A172 (cell line): ENCODE measurements around the gene OSGIN1. TPM values are rescaled to one million over a fixed set of nuclear protein-coding genes. Genes with fewer than 3 reads are reported as not detected.

Experiments used
- DNase-seq: peaks from one replicate; pipeline ENCODE4 v3.0.0-alpha.2; 2015; ENCODE audit warnings: low spot score
- total RNA-seq: library from RNA; depleted of rRNA; stranded (reverse); fragments of >200 nt; shearing (Covaris generic); gene quantifications from 2 replicates; pipeline ENCODE4 v1.2.3, GENCODE V29; 2014; rRNA removed

OSGIN1 gene
- total RNA-seq, 1 experiment from 2014 or later = 10.6 TPM

DNA sequence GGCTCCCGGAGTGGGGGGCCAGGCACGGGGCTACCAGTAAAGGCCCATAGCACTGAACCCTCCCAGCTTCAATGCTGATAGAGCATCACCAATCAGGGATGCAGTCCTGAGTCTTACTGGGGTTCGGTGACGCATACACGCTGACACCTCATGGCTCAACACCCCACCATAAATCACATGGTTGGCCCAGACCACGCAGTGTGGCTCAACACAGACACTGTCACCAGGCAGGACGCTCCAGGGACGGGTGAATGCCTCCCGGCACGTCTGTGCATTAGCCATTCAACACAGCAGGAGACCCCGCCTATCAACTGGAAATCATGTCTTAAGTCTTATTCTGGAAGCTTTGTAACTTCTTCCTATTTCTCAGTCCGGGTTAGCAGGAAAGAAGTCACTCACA lies 50.0 kb downstream of the OSGIN1 start:
- no peak for DNase-seq

DNA sequence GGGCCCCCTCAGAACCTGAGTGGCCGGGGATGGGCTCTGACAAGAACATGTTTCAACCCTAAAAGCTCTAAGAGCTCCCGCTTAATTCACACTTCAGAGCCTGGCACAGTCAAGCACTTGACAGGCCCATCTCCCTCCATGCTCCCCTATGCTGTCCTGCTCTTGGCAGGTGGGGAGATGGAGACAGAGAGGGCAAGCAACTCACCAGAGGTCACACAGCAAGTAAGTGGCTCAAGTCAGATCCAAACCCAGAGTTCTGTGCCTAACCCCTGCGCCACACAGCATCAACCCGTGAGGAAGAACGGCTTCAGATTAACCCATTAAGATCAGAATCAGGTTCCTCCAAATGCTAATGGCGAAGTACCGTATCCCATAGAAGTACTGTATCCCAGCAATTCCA lies 51.4 kb downstream of the OSGIN1 start:
- DNase-seq = no peak

DNA sequence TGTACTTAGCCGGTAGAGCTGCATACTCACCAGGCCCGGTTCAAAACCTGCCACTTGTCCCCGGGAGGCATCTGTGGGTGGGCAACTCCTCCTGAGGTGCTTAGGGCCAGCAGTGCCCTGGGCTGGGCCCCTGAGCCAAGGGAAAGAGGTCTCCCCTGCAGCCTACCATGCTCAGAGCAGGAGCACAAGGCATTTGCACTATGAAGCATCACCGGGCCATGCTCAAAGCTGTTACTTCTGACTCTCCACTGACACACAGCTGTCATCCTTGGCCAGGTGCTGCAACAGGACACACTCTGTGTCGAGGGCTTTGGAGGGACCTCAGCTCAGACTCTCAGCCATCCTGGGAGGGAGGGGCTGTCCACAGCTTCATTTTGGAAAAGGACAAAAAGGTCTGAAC lies 52.4 kb downstream of the OSGIN1 start:
- DNase-seq = no peak

DNA sequence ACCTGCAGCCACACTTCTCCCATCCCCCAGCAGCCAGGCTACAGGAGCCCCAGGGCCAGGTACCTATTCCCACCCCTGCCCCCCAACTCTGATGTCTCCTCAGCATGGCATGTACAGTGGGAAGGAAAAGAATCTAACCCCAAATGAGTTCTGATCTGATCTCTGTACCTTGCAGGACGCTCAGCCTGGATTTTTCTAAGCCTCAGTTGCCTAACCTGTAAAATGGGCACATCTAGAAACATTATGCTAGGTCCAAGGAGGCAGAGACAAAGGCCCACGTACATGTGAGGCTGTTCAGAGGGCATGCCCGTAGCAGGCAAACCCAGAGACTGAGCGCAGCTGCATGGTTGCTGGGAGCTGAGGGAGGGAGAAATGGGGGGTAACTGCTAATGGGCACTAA lies 54.5 kb downstream of the OSGIN1 start:
- no peak for DNase-seq

DNA sequence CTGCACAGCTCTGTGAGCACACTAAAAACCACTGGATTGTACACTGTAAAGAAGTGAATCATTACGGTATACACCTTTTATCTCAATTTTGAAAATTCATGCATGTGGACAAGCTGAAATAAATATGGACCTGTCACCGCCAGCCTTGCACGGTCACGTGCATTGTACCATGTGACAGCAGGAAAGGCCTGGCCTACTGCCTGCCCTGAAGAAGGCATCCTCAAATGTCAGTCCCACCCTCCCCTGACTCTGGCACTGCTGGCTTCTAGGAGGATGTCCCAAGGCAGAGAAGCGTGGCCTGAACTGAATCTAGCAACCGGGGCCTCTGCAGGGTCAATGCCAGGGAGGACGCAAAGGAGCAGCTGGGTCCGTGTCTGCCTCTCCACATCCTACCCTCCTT lies 54.9 kb downstream of the OSGIN1 start:
- DNase-seq = no peak

DNA sequence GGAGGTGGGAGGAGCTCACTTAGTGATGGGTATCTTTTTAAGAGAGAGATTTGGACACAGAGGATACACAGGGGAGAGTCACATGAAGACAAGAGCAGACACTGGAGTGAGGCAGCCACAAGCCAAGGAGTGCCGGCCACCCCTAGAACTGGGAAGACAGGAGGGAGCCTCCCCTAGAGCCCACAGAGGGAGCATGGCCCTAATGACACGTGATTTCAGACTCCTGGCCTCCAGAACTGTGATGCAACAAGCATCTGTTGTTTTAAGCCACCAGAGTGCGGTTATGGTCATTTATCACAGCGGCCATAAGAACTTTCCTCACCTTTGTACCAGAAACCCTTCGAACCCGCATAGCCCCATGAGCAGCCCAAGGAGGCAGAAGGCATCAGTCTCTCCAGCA lies 56.2 kb downstream of the OSGIN1 start:
- no peak for DNase-seq

DNA sequence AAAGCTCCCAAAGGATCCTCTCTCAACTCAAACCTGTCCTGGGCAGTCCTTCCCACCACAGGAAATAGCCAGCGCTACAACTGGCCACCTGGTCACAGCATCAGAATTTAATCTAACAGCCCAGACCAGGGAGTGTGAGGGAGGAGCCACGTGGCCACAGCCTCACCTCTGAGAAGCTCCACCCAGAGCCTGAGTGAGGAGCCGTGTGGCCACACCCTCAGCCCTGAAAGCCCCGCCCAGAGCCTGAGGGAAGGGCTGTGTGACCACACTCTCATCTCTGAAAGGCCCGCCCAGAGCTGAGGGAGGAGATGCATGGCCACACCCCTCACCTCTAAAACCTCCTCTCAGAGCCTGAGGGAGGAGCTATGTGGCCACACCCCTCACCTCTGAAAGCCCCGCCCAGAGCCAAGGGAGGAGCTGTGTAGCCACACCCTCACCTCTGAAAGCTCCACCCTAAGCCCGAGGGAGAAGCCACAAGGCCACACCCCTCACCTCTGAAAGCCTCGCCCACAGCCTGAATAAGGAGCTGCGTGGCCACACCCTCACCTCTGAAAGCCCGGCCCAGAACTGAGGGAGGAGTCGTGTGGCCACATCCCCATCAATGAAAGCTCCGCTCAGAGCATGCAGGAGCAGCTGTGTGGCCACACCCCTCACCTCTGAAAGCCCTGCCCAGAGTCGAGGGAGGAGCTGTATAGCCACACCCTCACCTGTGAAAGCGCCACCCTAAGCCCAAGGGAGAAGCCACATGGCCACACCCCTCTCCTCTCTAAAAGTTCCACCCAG lies 60.9 kb downstream of the OSGIN1 start:
- DNase-seq = peak; percentile 97

DNA sequence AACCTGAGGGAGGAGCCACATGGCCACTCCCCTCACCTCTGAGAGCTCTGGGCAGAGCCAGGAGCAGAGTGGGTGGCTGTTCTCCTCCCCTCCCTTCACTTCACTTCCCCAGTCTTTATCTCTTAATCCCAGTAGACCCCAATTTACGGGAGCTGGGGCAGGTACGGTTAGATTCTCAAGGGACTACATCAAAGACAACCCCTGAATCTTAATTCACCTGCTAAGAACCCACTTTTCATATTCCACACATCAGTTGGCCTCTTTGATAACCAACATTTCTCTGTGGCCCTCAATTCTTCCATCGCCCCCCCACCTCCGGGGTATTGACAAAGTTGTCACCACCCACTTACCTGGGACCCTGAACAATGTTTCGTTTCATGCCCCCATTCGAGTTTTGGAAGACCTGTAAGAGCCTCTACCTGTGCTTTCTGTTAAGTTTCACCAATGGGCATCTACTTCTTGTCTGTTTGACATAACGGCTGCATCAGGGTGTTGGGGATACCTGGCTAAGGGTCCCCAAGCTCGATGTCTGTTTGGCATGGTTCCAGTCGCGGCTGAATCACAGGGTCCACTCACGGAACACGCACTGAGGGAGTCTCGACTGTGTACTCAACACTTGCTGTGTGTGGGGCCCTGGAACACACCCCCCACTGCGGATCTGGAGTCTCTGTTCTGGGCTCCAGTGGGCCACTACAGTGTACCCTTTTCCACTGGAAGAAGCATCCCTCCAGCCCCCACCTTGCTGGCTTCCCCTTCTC lies 61.7 kb downstream of the OSGIN1 start:
- DNase-seq = no peak

DNA sequence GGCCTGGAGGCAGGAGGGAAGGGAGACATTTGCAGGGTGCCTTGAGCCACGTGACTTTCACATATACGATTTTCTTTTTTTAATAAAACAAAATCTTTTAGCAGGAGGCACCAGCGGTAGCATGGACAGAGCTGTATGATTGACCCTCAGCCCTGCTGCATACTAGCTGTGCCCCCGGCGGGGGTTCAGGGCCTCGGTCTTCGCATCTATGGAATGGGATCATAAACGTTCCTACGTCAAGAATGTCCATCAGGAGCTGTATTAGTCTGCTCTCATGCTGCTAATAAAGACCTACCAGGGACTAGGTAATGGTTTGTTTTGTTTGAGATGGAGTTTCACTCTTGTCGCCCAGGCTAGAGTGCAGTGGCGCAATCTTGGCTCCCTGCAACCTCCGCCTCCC lies 62.4 kb downstream of the OSGIN1 start:
- no peak for DNase-seq

Other genes with a start within 250 kb of the OSGIN1 start
- gene HSBP1, start 145.3 kb upstream of the OSGIN1 start, total RNA-seq = 36.6 and 40.9 TPM in 2 replicates
- gene MLYCD, start 54.1 kb upstream of the OSGIN1 start, total RNA-seq = 3.1 and 4.1 TPM in 2 replicates
- 2.2 and 8.5 TPM in 2 replicates for gene NECAB2, start 15.0 kb downstream of the OSGIN1 start, total RNA-seq
- gene SLC38A8, start 89.6 kb downstream of the OSGIN1 start, total RNA-seq = not detected in 2 replicates
- 74.5 and 86.0 TPM in 2 replicates for gene MBTPS1, start 163.7 kb downstream of the OSGIN1 start, total RNA-seq
- 45.8 and 56.5 TPM in 2 replicates for gene HSDL1, start 191.9 kb downstream of the OSGIN1 start, total RNA-seq
- gene DNAAF1, start 192.1 kb downstream of the OSGIN1 start, total RNA-seq = 0.41 and 0.88 TPM in 2 replicates
- gene TAF1C, start 233.8 kb downstream of the OSGIN1 start, total RNA-seq = 22.3 and 37.7 TPM in 2 replicates
- gene ADAD2, start 237.9 kb downstream of the OSGIN1 start, total RNA-seq = not detected in 2 replicates